Prostate gland (tissue), 2 donors: ENCODE measurements around the gene BAAT. TPM values are rescaled to one million over a fixed set of nuclear protein-coding genes. Genes with fewer than 3 reads are reported as not detected.

Experiments
- DNase-seq: peaks from one replicate; pipeline ENCODE4 v3.0.0-alpha.2; 2019; ENCODE audit warnings: low spot score
- H3K27ac ChIP-seq, 2 donors: fragments of 200-600 bp; sonication (generic); 2 replicates each; pipeline ENCODE4 v1.5.1; 2017 to 2019
- H3K27me3 ChIP-seq: fragments of 200-600 bp; sonication (generic); replicated peaks from 2 replicates; pipeline ENCODE4 v1.5.1; 2019; ENCODE audit not compliant: insufficient read depth
- H3K36me3 ChIP-seq, 2 donors: fragments of 200-600 bp; sonication (generic); 1 replicate in 1 of 2; 2 replicates in 1 of 2; pipeline versions ENCODE4 v1.5.1 to v1.8.1; 2017 to 2019
- H3K4me1 ChIP-seq: fragments of 200-600 bp; sonication (generic); replicated peaks from 2 replicates; pipeline ENCODE4 v1.5.1; 2019
- H3K4me3 ChIP-seq, 2 donors: fragments of 200-600 bp; sonication (generic); 2 replicates each; pipeline ENCODE4 v1.5.1; 2017 to 2019
- H3K9me3 ChIP-seq: fragments of 200-600 bp; sonication (generic); 2 replicates; pipeline ENCODE4 v1.5.1; 2017
- CTCF ChIP-seq, 4 experiments: fragments of 200-600 bp in 2 of 4; fragments of 450-650 bp in 2 of 4; sonication (generic) in 2 of 4; IDR thresholded peaks; 1 replicate in 3 of 4; 2 replicates in 1 of 4; pipeline ENCODE4 v1.5.1; 2016 to 2019; ENCODE audit warnings: antibody characterized with exemption in 4 of 4, mild to moderate bottlenecking in 2 of 4, moderate library complexity in 2 of 4
- POLR2A ChIP-seq: fragments of 450-650 bp; IDR thresholded peaks from one replicate; pipeline ENCODE4 v1.6.1; 2016; ENCODE audit warnings: antibody characterized with exemption, mild to moderate bottlenecking
- POLR2AphosphoS5 ChIP-seq: sonication (generic); formaldehyde crosslinking; IDR thresholded peaks from one replicate; pipeline ENCODE4 v1.6.1; 2017; ENCODE audit warnings: antibody characterized with exemption
- WGBS: methylation state at CpG from one replicate; pipeline ENCODE4 v1.1.5; 2018; 5-methylcytosine and 5-hydroxymethylcytosine counted together
- intact Hi-C: fragments of 100-400 bp; cut with DNase I; formaldehyde crosslinking; loops from one replicate; pipeline ENCODE4 v1.14.2; 2022
- total RNA-seq, 2 donors: library from RNA; depleted of rRNA; stranded (reverse); fragments of >200 nt; gene quantifications; one replicate each; pipeline ENCODE4 v1.1.0, GENCODE V29; 2016

The BAAT gene
- total RNA-seq, 2 donors from 2014 or later = not detected

- no peak overlapping the region for H3K4me3 ChIP-seq
- no peaks in the 10 kb centered on the region for H3K4me1 ChIP-seq
- DNase-seq = no peak
- H3K27ac ChIP-seq = no peak overlapping the region
- H3K9me3 ChIP-seq = no peaks in the 10 kb centered on the region
- H3K36me3 ChIP-seq = peaks cover 13 to 15% of the 10 kb centered on the region in 2 donors
- no peak for TF ChIP-seq CTCF (IDR thresholded peaks at IDR 0.05)
- no peak for TF ChIP-seq POLR2AphosphoS5
- TF ChIP-seq POLR2A = no peak
- H3K27me3 ChIP-seq = no peaks in the 10 kb centered on the region
- intact Hi-C loops = no loop called here
- 96% methylated on average over 4 of the region's 4 CpGs for WGBS
Measured at GRCh38 chr9:101409079-101409477, 24.3 kb upstream of the BAAT start.

DNA sequence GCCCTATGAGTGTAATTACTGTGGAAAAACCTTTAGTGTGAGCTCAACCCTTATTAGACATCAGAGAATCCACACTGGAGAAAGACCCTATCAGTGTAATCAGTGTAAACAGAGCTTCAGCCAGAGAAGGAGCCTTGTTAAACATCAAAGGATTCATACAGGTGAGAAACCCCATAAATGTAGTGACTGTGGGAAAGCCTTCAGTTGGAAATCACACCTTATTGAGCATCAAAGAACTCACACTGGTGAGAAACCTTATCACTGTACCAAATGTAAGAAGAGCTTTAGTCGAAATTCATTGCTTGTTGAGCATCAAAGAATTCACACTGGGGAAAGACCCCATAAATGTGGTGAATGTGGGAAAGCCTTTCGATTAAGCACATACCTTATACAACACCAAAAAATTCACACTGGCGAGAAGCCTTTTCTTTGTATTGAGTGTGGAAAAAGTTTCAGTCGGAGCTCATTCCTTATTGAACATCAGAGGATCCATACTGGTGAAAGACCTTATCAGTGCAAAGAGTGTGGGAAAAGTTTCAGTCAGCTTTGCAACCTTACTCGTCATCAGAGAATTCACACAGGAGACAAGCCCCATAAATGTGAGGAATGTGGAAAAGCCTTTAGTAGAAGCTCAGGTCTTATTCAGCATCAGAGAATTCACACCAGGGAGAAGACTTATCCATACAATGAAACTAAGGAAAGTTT is 23.7 kb upstream of the BAAT start:
- peaks cover 13 to 20% of the 10 kb centered on the region in 2 donors for H3K36me3 ChIP-seq
- 93% methylated on average over 5 of the region's 5 CpGs for WGBS
- no peaks in the 10 kb centered on the region for H3K9me3 ChIP-seq
- H3K27me3 ChIP-seq = no peaks in the 10 kb centered on the region
- no peak overlapping the region for H3K4me3 ChIP-seq
- DNase-seq = no peak
- H3K4me1 ChIP-seq = no peaks in the 10 kb centered on the region
- intact Hi-C loops = no loop called here
- TF ChIP-seq POLR2AphosphoS5 (no peak), CTCF (IDR thresholded peaks at IDR 0.05) (no peak), POLR2A (no peak)
- no peak overlapping the region for H3K27ac ChIP-seq

DNA sequence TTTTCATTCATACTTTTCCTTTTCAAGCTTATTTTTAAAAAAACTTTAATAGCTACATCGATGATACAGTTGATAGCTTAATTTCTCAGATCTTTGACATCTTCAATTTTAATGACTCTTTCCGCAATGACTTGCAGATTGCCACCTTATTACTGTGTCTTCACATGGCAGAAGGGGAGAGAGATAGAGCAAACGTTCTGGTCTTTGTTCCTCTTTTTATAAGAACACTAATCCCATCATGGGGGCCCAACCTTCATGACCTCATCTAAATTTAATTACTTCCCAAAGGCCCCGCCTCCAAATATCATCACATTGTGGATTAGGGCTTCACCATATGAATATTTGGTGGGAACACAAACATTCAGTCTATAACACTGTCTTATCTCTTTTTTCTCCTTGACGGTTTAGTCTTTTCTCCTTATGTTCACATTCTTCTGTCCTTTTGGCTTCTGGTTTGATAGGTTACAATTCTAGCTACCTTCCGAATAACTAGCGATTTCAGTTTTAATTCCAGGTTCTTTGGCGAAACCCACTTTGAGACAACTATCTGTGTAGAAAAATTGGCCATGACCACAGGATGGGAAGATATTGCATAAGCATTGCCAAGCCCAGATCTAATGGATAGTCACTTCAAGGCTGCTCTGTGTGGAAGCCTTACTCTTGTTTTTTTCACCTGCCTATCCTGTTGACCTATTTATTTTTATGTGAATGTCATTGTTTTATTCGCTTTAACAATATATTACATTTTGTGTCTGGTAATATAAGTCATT is 18.9 kb upstream of the BAAT start:
- Histone ChIP-seq H3K9me3 (no peaks in the 10 kb centered on the region), H3K36me3 (peaks cover 10 to 24% of the 10 kb centered on the region in 2 donors)
- intact Hi-C loops = no loop called here

GRCh38 chr9:101400120-101400519 is 15.3 kb upstream of the BAAT start:
- Histone ChIP-seq H3K4me1 (peaks cover 11% of the 10 kb centered on the region), H3K27ac (no peak overlapping the region), H3K9me3 (no peaks in the 10 kb centered on the region), H3K27me3 (no peaks in the 10 kb centered on the region), H3K4me3 (no peak overlapping the region), H3K36me3 (peaks cover 0 to 13% of the 10 kb centered on the region in 2 donors)
- WGBS = 28% methylated on average over 5 of the region's 5 CpGs
- intact Hi-C loops = no loop called here
- DNase-seq = no peak
- peak; percentile 4 for TF ChIP-seq POLR2AphosphoS5
- no peak for TF ChIP-seq CTCF (IDR thresholded peaks at IDR 0.05)
- TF ChIP-seq POLR2A = no peak

More for the DNA sequence above, 18.9 kb upstream of the BAAT start:
- 92% methylated on average over 9 of the region's 9 CpGs for WGBS
- H3K4me1 ChIP-seq = peaks cover 7% of the 10 kb centered on the region
- no peaks in the 10 kb centered on the region for H3K27me3 ChIP-seq
- no peak overlapping the region for H3K4me3 ChIP-seq
- TF ChIP-seq POLR2AphosphoS5 = no peak
- TF ChIP-seq CTCF (IDR thresholded peaks at IDR 0.05) = no peak
- TF ChIP-seq POLR2A = no peak
- H3K27ac ChIP-seq = no peak overlapping the region
- no peak for DNase-seq
